Stomach (tissue), 4 donors: Measurements from ENCODE around the gene CLEC1A.

Experiments used
- POLR2A ChIP-seq, 4 donors: fragments of 450-650 bp; IDR thresholded peaks; one replicate each; pipeline ENCODE4 v1.6.1; 2016; ENCODE audit warnings: antibody characterized with exemption in 4 of 4, control low read depth in 2 of 4, mild to moderate bottlenecking in 1 of 4, moderate library complexity in 1 of 4
- POLR2AphosphoS5 ChIP-seq, 3 donors: sonication (generic); formaldehyde crosslinking; IDR thresholded peaks; one replicate each; pipeline ENCODE4 v1.6.1; 2016; ENCODE audit warnings: antibody characterized with exemption in 3 of 3
- TF ChIP-seq, protein P1 (sequence below), 7 experiments: fragments of 450-650 bp in 4 of 7; fragments of 200-600 bp in 3 of 7; sonication (generic) in 3 of 7; IDR thresholded peaks; one replicate each; pipeline ENCODE4 v1.5.1; 2016 to 2019; ENCODE audit warnings: antibody characterized with exemption in 7 of 7, control low read depth in 2 of 7, mild to moderate bottlenecking in 1 of 7

- TF ChIP-seq POLR2AphosphoS5 (IDR thresholded peaks at IDR 0.05), result no peak
- TF ChIP-seq, protein P1, sequence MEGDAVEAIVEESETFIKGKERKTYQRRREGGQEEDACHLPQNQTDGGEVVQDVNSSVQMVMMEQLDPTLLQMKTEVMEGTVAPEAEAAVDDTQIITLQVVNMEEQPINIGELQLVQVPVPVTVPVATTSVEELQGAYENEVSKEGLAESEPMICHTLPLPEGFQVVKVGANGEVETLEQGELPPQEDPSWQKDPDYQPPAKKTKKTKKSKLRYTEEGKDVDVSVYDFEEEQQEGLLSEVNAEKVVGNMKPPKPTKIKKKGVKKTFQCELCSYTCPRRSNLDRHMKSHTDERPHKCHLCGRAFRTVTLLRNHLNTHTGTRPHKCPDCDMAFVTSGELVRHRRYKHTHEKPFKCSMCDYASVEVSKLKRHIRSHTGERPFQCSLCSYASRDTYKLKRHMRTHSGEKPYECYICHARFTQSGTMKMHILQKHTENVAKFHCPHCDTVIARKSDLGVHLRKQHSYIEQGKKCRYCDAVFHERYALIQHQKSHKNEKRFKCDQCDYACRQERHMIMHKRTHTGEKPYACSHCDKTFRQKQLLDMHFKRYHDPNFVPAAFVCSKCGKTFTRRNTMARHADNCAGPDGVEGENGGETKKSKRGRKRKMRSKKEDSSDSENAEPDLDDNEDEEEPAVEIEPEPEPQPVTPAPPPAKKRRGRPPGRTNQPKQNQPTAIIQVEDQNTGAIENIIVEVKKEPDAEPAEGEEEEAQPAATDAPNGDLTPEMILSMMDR (IDR thresholded peaks at IDR 0.05), result no peak
- no peak for TF ChIP-seq POLR2A (IDR thresholded peaks at IDR 0.05)
Measured at GRCh38 chr12:10111451-10111850, 12.7 kb upstream of the CLEC1A start.
